DND-41 (cell line): ENCODE measurements around the gene CCDC142.

Experiments
- ATAC-seq: fragments of 200-7000 bp; cut with Tn5 transposase; 3 replicates; pipeline ENCODE4 v1.9.1; 2021; ENCODE audit warnings: low read depth; ENCODE audit not compliant: insufficient read depth
- DNase-seq: peaks from one replicate; pipeline ENCODE4 v3.0.0-alpha.2; 2020
- H2AFZ ChIP-seq: 2 replicates; pipeline ENCODE4 v1.6.0; 2012; ENCODE audit warnings: low read depth, low read length
- H3K27ac ChIP-seq: 2 replicates; pipeline ENCODE4 v1.5.1; 2012; ENCODE audit warnings: low read length, inconsistent platforms
- H3K27me3 ChIP-seq: fragments of 200-600 bp; sonication (generic); 2 replicates; pipeline ENCODE4 v1.6.0; 2012; ENCODE audit warnings: low read length, mild to moderate bottlenecking, inconsistent platforms; ENCODE audit not compliant: insufficient read depth, poor library complexity
- H3K36me3 ChIP-seq: 2 replicates; pipeline ENCODE4 v1.5.1; 2012; ENCODE audit warnings: low read length, inconsistent platforms; ENCODE audit not compliant: insufficient read depth
- H3K4me1 ChIP-seq: 2 replicates; pipeline ENCODE4 v1.5.1; 2012; ENCODE audit warnings: mild to moderate bottlenecking, low read length; ENCODE audit not compliant: insufficient read depth
- H3K4me2 ChIP-seq: 2 replicates; pipeline ENCODE4 v1.6.0; 2012; ENCODE audit warnings: mild to moderate bottlenecking, moderate library complexity, low read length, inconsistent platforms; ENCODE audit not compliant: insufficient read depth
- H3K4me3 ChIP-seq, 2 experiments: fragments of 200-600 bp in 1 of 2; shearing (Covaris generic) in 1 of 2; 2 replicates each; pipeline ENCODE4 v1.5.1; 2012 to 2016; ENCODE audit warnings: inconsistent platforms in 2 of 2, low read length in 2 of 2, mild to moderate bottlenecking in 2 of 2, low read depth in 1 of 2, moderate library complexity in 1 of 2
- H3K79me2 ChIP-seq: 2 replicates; pipeline ENCODE4 v1.6.0; 2012; ENCODE audit warnings: low read length, inconsistent platforms; ENCODE audit not compliant: insufficient read depth
- H3K9ac ChIP-seq: 2 replicates; pipeline ENCODE4 v1.6.0; 2012; ENCODE audit warnings: low read depth, mild to moderate bottlenecking, inconsistent platforms, low read length, moderate library complexity
- H3K9me3 ChIP-seq: 2 replicates; pipeline ENCODE4 v1.5.1; 2012; ENCODE audit warnings: low read length, moderate library complexity, mild to moderate bottlenecking, inconsistent platforms; ENCODE audit not compliant: insufficient read depth, severe bottlenecking
- H4K20me1 ChIP-seq: 2 replicates; pipeline ENCODE4 v1.6.0; 2012; ENCODE audit warnings: low read length; ENCODE audit not compliant: insufficient read depth
- EZH2 ChIP-seq: IDR thresholded peaks from 3 replicates; pipeline ENCODE4 v1.6.1; 2012; ENCODE audit warnings: borderline replicate concordance, low read depth, mild to moderate bottlenecking, moderate library complexity, low read length, inconsistent platforms; ENCODE audit not compliant: severe bottlenecking
- TF ChIP-seq, protein P1 (sequence below): IDR thresholded peaks from 2 replicates; pipeline ENCODE4 v1.5.1; 2012; ENCODE audit warnings: borderline replicate concordance, low read length, moderate library complexity, mild to moderate bottlenecking; ENCODE audit not compliant: poor library complexity, severe bottlenecking; ENCODE audit errors: extremely low read depth

The CCDC142 gene

GRCh38 chr2:74474899-74475298 is 7.9 kb downstream of the CCDC142 start:
- H3K9me3 ChIP-seq = no peaks in the 10 kb centered on the region
- no peak overlapping the region for H3K9ac ChIP-seq
- H3K79me2 ChIP-seq = peaks cover 27% of the 10 kb centered on the region
- ATAC-seq = no peak
- H3K27ac ChIP-seq = no peak overlapping the region
- H4K20me1 ChIP-seq = no peaks in the 10 kb centered on the region
- no peaks in the 10 kb centered on the region for H3K27me3 ChIP-seq
- H2AFZ ChIP-seq = no peak overlapping the region
- H3K36me3 ChIP-seq = peaks cover 50% of the 10 kb centered on the region
- H3K4me3 ChIP-seq = no peak overlapping the region
- no peak for DNase-seq
- TF ChIP-seq EZH2 = no peak
- TF ChIP-seq, protein P1, sequence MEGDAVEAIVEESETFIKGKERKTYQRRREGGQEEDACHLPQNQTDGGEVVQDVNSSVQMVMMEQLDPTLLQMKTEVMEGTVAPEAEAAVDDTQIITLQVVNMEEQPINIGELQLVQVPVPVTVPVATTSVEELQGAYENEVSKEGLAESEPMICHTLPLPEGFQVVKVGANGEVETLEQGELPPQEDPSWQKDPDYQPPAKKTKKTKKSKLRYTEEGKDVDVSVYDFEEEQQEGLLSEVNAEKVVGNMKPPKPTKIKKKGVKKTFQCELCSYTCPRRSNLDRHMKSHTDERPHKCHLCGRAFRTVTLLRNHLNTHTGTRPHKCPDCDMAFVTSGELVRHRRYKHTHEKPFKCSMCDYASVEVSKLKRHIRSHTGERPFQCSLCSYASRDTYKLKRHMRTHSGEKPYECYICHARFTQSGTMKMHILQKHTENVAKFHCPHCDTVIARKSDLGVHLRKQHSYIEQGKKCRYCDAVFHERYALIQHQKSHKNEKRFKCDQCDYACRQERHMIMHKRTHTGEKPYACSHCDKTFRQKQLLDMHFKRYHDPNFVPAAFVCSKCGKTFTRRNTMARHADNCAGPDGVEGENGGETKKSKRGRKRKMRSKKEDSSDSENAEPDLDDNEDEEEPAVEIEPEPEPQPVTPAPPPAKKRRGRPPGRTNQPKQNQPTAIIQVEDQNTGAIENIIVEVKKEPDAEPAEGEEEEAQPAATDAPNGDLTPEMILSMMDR = peak; percentile 51
- H3K4me2 ChIP-seq = no peak overlapping the region
- peaks cover 39% of the 10 kb centered on the region for H3K4me1 ChIP-seq

- Histone ChIP-seq H3K4me3 (no peak overlapping the region), H3K27ac (no peak overlapping the region), H3K9ac (no peak overlapping the region), H3K4me2 (peak overlapping the region; percentile 29; the same call in 1 of the 2 replicates), H3K79me2 (peaks cover 25% of the 10 kb centered on the region), H3K27me3 (no peaks in the 10 kb centered on the region), H2AFZ (no peak overlapping the region), H3K36me3 (peaks cover 47% of the 10 kb centered on the region), H4K20me1 (no peaks in the 10 kb centered on the region), H3K4me1 (peaks cover 39% of the 10 kb centered on the region), H3K9me3 (no peaks in the 10 kb centered on the region)
- DNase-seq (no peak), ATAC-seq (no peak)
- no peak for TF ChIP-seq EZH2
- TF ChIP-seq, protein P1 = no peak
Measured at GRCh38 chr2:74474481-74474880, 8.3 kb downstream of the CCDC142 start.

- DNase-seq = no peak
- Histone ChIP-seq H3K4me2 (peak overlapping the region; percentile 83), H3K36me3 (peaks cover 46% of the 10 kb centered on the region), H3K27ac (peak overlapping the region; percentile 95), H3K4me1 (peaks cover 39% of the 10 kb centered on the region), H3K9me3 (no peaks in the 10 kb centered on the region), H3K79me2 (peaks cover 24% of the 10 kb centered on the region), H4K20me1 (no peaks in the 10 kb centered on the region), H3K4me3 (peak overlapping the region; percentile 86 to 92), H3K9ac (peak overlapping the region; percentile 94), H2AFZ (peak overlapping the region; percentile 97), H3K27me3 (no peaks in the 10 kb centered on the region)
- TF ChIP-seq, protein P1 = no peak
- TF ChIP-seq EZH2 = no peak
- no peak for ATAC-seq
Measured at GRCh38 chr2:74472945-74473258, 9.9 kb downstream of the CCDC142 start.
